Activated CD8-positive, alpha-beta T cell treated with anti-CD3 and anti-CD28 coated beads for 36 hours (primary cell): ENCODE results near the gene GBP1. TPM values are rescaled to one million over a fixed set of nuclear protein-coding genes. Genes with fewer than 3 reads are reported as not detected.
"Not testable (repeated sequence)": the region's sequence is repeated elsewhere in the genome, so short reads cannot be mapped to it uniquely, and the experiment has no call there.

Experiments used
- ATAC-seq: fragments of 200-7000 bp; cut with Tn5 transposase; one replicate; pipeline ENCODE4 v1.10.0; 2021; ENCODE audit warnings: mild to moderate bottlenecking, moderate library complexity
- CTCF ChIA-PET: fragments of 350-600 bp; sonication (Branson Sonifier 250); formaldehyde crosslinking; loops from one replicate; lab custom pipeline; 2021; ENCODE audit warnings: antibody characterized with exemption; lab: Charles Lee
- POLR2A ChIA-PET: fragments of 350-600 bp; sonication (Branson Sonifier 250); formaldehyde crosslinking; loops from one replicate; lab custom pipeline; 2021; ENCODE audit warnings: antibody characterized with exemption; lab: Charles Lee
- DNase-seq: peaks from one replicate; pipeline ENCODE4 v3.0.0-alpha.2; 2020
- H3K27ac Mint-ChIP-seq: one replicate; pipeline ENCODE4 v1.8.0; 2021; ENCODE audit warnings: mild to moderate bottlenecking, mixed read lengths
- H3K27me3 Mint-ChIP-seq: one replicate; pipeline ENCODE4 v1.8.0; 2021; ENCODE audit warnings: mixed read lengths
- H3K36me3 Mint-ChIP-seq: one replicate; pipeline ENCODE4 v1.8.0; 2021; ENCODE audit warnings: low read depth, mixed read lengths
- H3K4me1 Mint-ChIP-seq: one replicate; pipeline ENCODE4 v1.8.0; 2021; ENCODE audit warnings: low read depth, mixed read lengths
- H3K4me3 Mint-ChIP-seq: one replicate; pipeline ENCODE4 v1.8.0; 2021; ENCODE audit warnings: mild to moderate bottlenecking, moderate library complexity, mixed read lengths
- H3K9me3 Mint-ChIP-seq: one replicate; pipeline ENCODE4 v1.8.0; 2021; ENCODE audit warnings: mixed read lengths
- CTCF ChIP-seq: fragments of 200-600 bp; IDR thresholded peaks from one replicate; pipeline ENCODE4 v1.8.0; 2022; ENCODE audit warnings: antibody characterized with exemption, mild to moderate bottlenecking
- intact Hi-C: fragments of 100-400 bp; cut with micrococcal nuclease; formaldehyde crosslinking; loops from one replicate; pipeline ENCODE4 v1.10.0; 2022
- total RNA-seq, 2 experiments: library from RNA; stranded (reverse); gene quantifications; one replicate each; pipeline ENCODE4 v1.2.3, GENCODE V29; 2021

The GBP1 gene
- total RNA-seq, 2 experiments from 2014 or later = 69.6 to 71.5 TPM

DNA sequence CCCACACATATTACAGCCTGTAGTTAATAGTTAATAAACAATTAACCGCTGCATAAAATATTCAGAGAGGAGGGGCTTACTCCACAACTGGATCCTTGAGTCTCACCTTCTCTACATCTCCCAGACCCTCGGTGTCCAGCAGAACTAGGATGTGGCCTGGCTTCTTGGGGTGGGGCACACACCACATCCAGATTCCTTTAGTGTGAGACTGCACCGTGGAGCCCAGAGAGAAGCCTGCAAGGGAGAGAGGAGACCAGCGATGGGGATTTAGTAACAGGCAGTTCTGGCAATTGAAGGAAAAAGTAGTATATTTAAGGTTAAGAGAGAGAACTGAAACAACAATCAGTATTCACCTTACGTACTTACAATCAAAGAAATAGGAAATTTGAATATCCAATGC, 4.9 kb downstream of the GBP1 start:
- no peak for ATAC-seq
- H3K27ac Mint-ChIP-seq = no peak overlapping the region
- CTCF ChIA-PET = no interaction called here
- DNase-seq = no peak
- TF ChIP-seq CTCF = no peak
- peaks cover 40% of the 10 kb centered on the region for H3K4me1 Mint-ChIP-seq
- H3K36me3 Mint-ChIP-seq = peaks cover 77% of the 10 kb centered on the region
- no peaks in the 10 kb centered on the region for H3K27me3 Mint-ChIP-seq
- intact Hi-C loops = no loop called here
- H3K4me3 Mint-ChIP-seq = no peak overlapping the region
- no peaks in the 10 kb centered on the region for H3K9me3 Mint-ChIP-seq
- POLR2A ChIA-PET = no interaction called here

DNA sequence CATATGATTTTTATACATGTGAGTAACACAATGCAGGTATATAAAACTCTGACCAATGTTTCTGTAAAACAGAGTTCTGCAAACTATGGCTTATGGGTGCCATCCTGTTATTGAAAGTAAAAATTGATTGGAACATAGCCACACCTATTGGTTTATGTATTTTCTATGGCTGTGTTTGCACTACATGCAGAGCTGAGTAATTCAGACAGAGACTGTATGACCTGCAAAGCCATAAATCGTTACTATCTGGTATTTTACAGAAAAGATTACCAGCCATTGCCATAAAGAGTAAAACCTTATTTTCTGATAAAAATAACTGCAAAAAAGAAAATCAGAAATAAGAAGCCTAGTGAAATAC, 13.1 kb downstream of the GBP1 start:
- intact Hi-C loops = no loop called here
- ChIA-PET POLR2A (interaction anchor here (3.2 kb wide), 1 partner anchor 13 kb away, joined by 20 read pairs; the partner anchor contains the start of gene GBP1), CTCF (no interaction called here)
- no peak for TF ChIP-seq CTCF
- Mint-ChIP-seq H3K4me1 (peaks cover 14% of the 10 kb centered on the region), H3K27me3 (no peaks in the 10 kb centered on the region), H3K9me3 (no peaks in the 10 kb centered on the region), H3K27ac (no peak overlapping the region), H3K36me3 (peaks cover 76% of the 10 kb centered on the region), H3K4me3 (no peak overlapping the region)
- no peak for ATAC-seq
- no peak for DNase-seq

DNA sequence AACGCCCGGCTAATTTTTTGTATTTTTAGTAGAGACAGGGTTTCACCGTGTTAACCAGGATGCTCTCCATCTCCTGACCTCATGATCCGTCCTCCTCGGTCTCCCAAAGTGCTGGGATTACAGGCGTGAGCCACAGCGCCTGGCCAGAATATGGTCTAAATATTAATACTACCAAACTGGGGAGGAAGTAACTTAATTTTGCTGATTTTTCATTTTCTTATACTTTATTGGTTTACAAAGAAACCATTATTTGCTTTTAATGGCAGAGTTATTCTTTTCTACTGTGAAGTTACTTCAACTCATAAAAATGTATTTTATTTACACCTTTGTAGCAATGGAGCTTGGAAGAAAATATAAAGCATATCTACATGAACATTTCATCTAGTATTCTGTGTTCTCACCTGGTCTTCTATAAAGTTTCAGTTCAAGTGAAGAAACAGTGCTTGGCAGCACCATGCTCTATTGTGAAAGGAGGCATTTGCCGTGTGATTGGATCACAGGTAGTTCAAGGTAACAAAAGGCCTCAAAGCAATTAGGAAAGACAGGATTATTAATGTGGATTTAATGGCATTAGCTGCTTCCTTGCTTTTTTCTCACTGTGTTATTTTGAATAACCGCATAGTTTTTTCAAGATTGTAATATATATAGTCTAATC, 13.6 kb downstream of the GBP1 start:
- ATAC-seq (no peak), DNase-seq (no peak)
- H3K36me3 Mint-ChIP-seq = peaks cover 71% of the 10 kb centered on the region
- no peaks in the 10 kb centered on the region for H3K27me3 Mint-ChIP-seq
- ChIA-PET CTCF (no interaction called here), POLR2A (interaction anchor here (3.2 kb wide), 1 partner anchor 13 kb away, joined by 20 read pairs; the partner anchor contains the start of gene GBP1)
- intact Hi-C loops = no loop called here
- H3K9me3 Mint-ChIP-seq = no peaks in the 10 kb centered on the region
- no peak overlapping the region for H3K27ac Mint-ChIP-seq
- peaks cover 14% of the 10 kb centered on the region for H3K4me1 Mint-ChIP-seq
- H3K4me3 Mint-ChIP-seq = no peak overlapping the region
- no peak for TF ChIP-seq CTCF

DNA sequence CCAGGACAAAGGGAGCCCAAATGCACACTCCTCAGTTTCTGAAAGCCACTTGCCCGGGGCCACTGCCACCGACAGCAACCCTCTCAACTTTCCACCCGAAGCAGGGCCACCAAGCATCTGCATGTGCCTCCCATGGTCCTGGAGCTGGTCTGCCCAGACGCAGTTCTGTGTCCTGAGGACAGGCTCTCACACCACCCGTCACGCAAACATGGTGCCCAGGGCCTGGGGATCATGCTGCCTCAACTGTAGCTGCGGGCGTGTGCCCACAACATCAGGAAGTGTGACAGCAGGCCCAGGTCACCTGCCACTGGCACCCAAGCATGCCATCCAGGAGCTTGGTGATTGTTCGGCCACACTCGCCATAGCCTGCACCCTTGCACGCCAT, 14.4 kb downstream of the GBP1 start:
- no peaks in the 10 kb centered on the region for H3K27me3 Mint-ChIP-seq
- no peak overlapping the region for H3K27ac Mint-ChIP-seq
- no peak for TF ChIP-seq CTCF
- peaks cover 14% of the 10 kb centered on the region for H3K4me1 Mint-ChIP-seq
- H3K4me3 Mint-ChIP-seq = no peak overlapping the region
- ChIA-PET POLR2A (interaction anchor here (0.6 kb wide), 1 partner anchor 56 kb away, joined by 3 read pairs; no protein-coding TSS in a partner anchor), CTCF (no interaction called here)
- peaks cover 63% of the 10 kb centered on the region for H3K36me3 Mint-ChIP-seq
- DNase-seq (no peak), ATAC-seq (no peak)
- intact Hi-C loops = no loop called here
- no peaks in the 10 kb centered on the region for H3K9me3 Mint-ChIP-seq

DNA sequence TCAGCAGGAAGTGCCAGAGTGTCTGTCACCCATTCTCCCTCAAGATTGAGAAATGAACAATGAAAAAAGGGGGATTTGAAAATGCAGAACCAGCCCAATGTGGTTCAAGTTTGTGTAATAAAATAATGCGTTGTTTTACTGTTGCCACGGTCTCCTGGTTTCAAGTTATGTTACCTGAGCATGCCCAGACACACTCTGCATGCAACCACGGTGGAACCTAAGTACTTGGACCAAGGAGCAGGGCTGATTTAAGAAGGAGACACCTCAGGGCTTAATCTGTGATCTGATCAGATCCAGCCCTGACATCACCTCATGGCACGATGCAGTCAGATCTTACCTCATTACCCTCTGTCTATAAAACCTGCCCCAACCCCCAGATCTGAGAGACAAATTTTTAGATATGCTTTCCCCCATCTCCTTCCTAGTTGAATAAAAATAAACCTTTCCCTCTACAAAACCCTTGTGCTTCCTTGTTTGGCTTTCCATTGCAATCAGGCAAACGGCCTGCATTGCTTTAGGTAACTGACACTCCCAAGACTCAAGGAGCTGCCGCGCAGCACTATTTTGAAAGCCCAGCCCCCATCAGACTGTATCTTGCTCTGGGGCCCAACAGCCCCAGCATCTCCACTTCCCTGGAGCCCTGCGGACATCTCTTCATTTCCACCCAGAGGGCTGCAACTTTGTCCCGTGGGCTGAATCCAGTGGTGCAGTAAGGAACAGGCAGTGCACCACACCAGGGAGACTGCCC, 14.9 kb downstream of the GBP1 start:
- H3K27ac Mint-ChIP-seq, DNase-seq, H3K9me3 Mint-ChIP-seq, H3K4me3 Mint-ChIP-seq, intact Hi-C loops, ATAC-seq, CTCF ChIA-PET, H3K27me3 Mint-ChIP-seq: not testable (repeated sequence)
- POLR2A ChIA-PET = interaction anchor here (0.6 to 1.2 kb wide), 2 partner anchors 57 to 66 kb away, joined by 3 read pairs; no protein-coding TSS in a partner anchor
- H3K36me3 Mint-ChIP-seq = peaks cover 58% of the 10 kb centered on the region
- H3K4me1 Mint-ChIP-seq = peaks cover 14% of the 10 kb centered on the region

- H3K4me3 Mint-ChIP-seq, intact Hi-C loops, ATAC-seq, H3K27me3 Mint-ChIP-seq, DNase-seq, H3K27ac Mint-ChIP-seq, H3K9me3 Mint-ChIP-seq: not testable (repeated sequence)
- Mint-ChIP-seq H3K36me3 (peaks cover 51% of the 10 kb centered on the region), H3K4me1 (peaks cover 17% of the 10 kb centered on the region)
- CTCF ChIA-PET = interaction anchor here (2.1 kb wide), 1 partner anchor 310 kb away, joined by 4 read pairs; no protein-coding TSS in a partner anchor
- POLR2A ChIA-PET = interaction anchor here (1.2 kb wide), 1 partner anchor 65 kb away, joined by 3 read pairs; no protein-coding TSS in a partner anchor
These were observed 15.8 kb downstream of the GBP1 start for GRCh38 chr1:89049187-89049586.
